Lower leg skin (tissue), 4 donors: ENCODE measurements around the gene CREBZF. TPM values are rescaled to one million over a fixed set of nuclear protein-coding genes. Genes with fewer than 3 reads are reported as not detected.

ENCODE experiments used
- DNase-seq, 2 donors: peaks; one replicate each; pipeline ENCODE4 v3.0.0-alpha.2; 2019; ENCODE audit warnings: low spot score in 2 of 2
- H3K4me3 ChIP-seq: fragments of 200-600 bp; sonication (generic); 2 replicates; pipeline ENCODE4 v1.5.1; 2017; ENCODE audit warnings: mild to moderate bottlenecking, low read depth; ENCODE audit not compliant: poor library complexity, severe bottlenecking
- CTCF ChIP-seq, 3 donors: fragments of 450-650 bp; IDR thresholded peaks; one replicate each; pipeline ENCODE4 v1.5.1; 2016; ENCODE audit warnings: antibody characterized with exemption in 3 of 3, mild to moderate bottlenecking in 3 of 3, moderate library complexity in 2 of 3
- POLR2A ChIP-seq, 2 donors: fragments of 450-650 bp; IDR thresholded peaks; one replicate each; pipeline ENCODE4 v1.6.1; 2016 to 2017; ENCODE audit warnings: antibody characterized with exemption in 2 of 2, mild to moderate bottlenecking in 1 of 2, moderate library complexity in 1 of 2
- WGBS, 2 donors: methylation state at CpG; one replicate each; pipeline ENCODE4 v1.1.5; 2018; 5-methylcytosine and 5-hydroxymethylcytosine counted together
- intact Hi-C: fragments of 100-400 bp; cut with DNase I; formaldehyde crosslinking; loops from one replicate; pipeline ENCODE4 v1.15.0; 2023; ENCODE audit warnings: low total_unique reads
- total RNA-seq, 4 donors: library from RNA; depleted of rRNA; stranded (reverse); fragments of >200 nt; gene quantifications; one replicate each; pipeline ENCODE4 v1.1.0, GENCODE V29; 2016

Gene CREBZF
- total RNA-seq, 4 donors from 2014 or later = 43.8 to 75.1 (median 48.5) TPM

GRCh38 chr11:85643191-85643614, 21.7 kb downstream of the CREBZF start:
- 30 to 37% methylated on average over 2 of the region's 2 CpGs for WGBS, 2 donors

GRCh38 chr11:85634747-85635146, 30.2 kb downstream of the CREBZF start:
- 79 to 85% methylated on average over 3 of the region's 3 CpGs for WGBS, 2 donors
- no peak overlapping the region for H3K4me3 ChIP-seq
- intact Hi-C loops = no loop called here
- no peak for DNase-seq
- TF ChIP-seq POLR2A (IDR thresholded peaks at IDR 0.05) (no peak), CTCF (IDR thresholded peaks at IDR 0.05) (no peak)

More at GRCh38 chr11:85643191-85643614, 21.7 kb downstream of the CREBZF start:
- no peak for DNase-seq
- no peak for TF ChIP-seq CTCF (IDR thresholded peaks at IDR 0.05)
- TF ChIP-seq POLR2A (IDR thresholded peaks at IDR 0.05) = no peak
- intact Hi-C loops = no loop called here
- no peak overlapping the region for H3K4me3 ChIP-seq

GRCh38 chr11:85628771-85629341, 36.1 kb downstream of the CREBZF start:
- 1% methylated on average over 13 of the region's 13 CpGs for WGBS, 2 donors
- TF ChIP-seq CTCF (IDR thresholded peaks at IDR 0.05) = no peak
- TF ChIP-seq POLR2A (IDR thresholded peaks at IDR 0.05) = no peak
- intact Hi-C loops = no loop called here
- H3K4me3 ChIP-seq = peak overlapping the region; percentile 54
- DNase-seq = no peak

- WGBS, 2 donors = 0 to 1% methylated on average over 40 to 41 of the region's 41 CpGs
- no peak for TF ChIP-seq POLR2A (IDR thresholded peaks at IDR 0.05)
- no peak for TF ChIP-seq CTCF (IDR thresholded peaks at IDR 0.05)
- intact Hi-C loops = no loop called here
- DNase-seq = peak; percentile 98 to 100
- peak within 1 kb of the TSS; percentile 77 for H3K4me3 ChIP-seq
These were observed 36.7 kb downstream of the CREBZF start, which contains the start of gene TMEM126B for GRCh38 chr11:85627998-85628770. TMEM126B (plus strand) TSS chr11:85628593; CDS start chr11:85628608, 15 bp downstream.

GRCh38 chr11:85627332-85627997, 37.5 kb downstream of the CREBZF start, which contains the start of gene DLG2:
DLG2 (minus strand) TSS chr11:85627344.
- TF ChIP-seq CTCF (IDR thresholded peaks at IDR 0.05) = no peak
- TF ChIP-seq POLR2A (IDR thresholded peaks at IDR 0.05) = no peak
- intact Hi-C loops = no loop called here
- WGBS, 2 donors = 0 to 1% methylated on average over 23 of the region's 23 CpGs
- no peak for DNase-seq
- H3K4me3 ChIP-seq = peak within 1 kb of the TSS; percentile 77
